NB4 (cell line): ENCODE data around the gene PLCB4.

Experiments
- CTCF ChIP-seq: IDR thresholded peaks from one replicate; pipeline ENCODE4 v1.5.1; 2012; ENCODE audit warnings: low read depth, low read length
- POLR2A ChIP-seq: IDR thresholded peaks from 2 replicates; pipeline ENCODE4 v1.6.1; 2011; ENCODE audit warnings: mild to moderate bottlenecking; ENCODE audit not compliant: insufficient read length; ENCODE audit errors: extremely low read depth

- TF ChIP-seq POLR2A: no peak
- TF ChIP-seq CTCF: no peak
These were observed 218.9 kb downstream of the PLCB4 start for GRCh38 chr20:9287826-9288225.
